GM20000 (cell line): ENCODE data around the gene PRRX2.
"Not testable (repeated sequence)": the region's sequence is repeated elsewhere in the genome, so short reads cannot be mapped to it uniquely, and the experiment has no call there.

Experiments used
- DNase-seq: peaks from one replicate; pipeline ENCODE4 v3.0.0; 2012; ENCODE audit warnings: low spot score
- CTCF ChIP-seq: IDR thresholded peaks from 2 replicates; pipeline ENCODE4 v1.5.1; 2012; ENCODE audit warnings: mild to moderate bottlenecking, control low read depth; ENCODE audit errors: extremely low read depth, missing control alignments

PRRX2 gene

GRCh38 chr9:129656795-129657390 is 8.6 kb upstream of the PRRX2 start:
- DNase-seq, result no peak
- no peak for TF ChIP-seq CTCF

GRCh38 chr9:129661029-129661428 is 4.4 kb upstream of the PRRX2 start:
- TF ChIP-seq CTCF, result no peak
- DNase-seq, result no peak

GRCh38 chr9:129662239-129662638 is 3.2 kb upstream of the PRRX2 start:
- DNase-seq, result not testable (repeated sequence)

- no peak for TF ChIP-seq CTCF
- DNase-seq, result peak; percentile 60
Measured at GRCh38 chr9:129664746-129665388, 580 bp upstream of the PRRX2 start.

- TF ChIP-seq CTCF, result no peak
- peak; percentile 49 for DNase-seq
Measured at GRCh38 chr9:129665814-129666520, 520 bp downstream of the PRRX2 start.

- DNase-seq, result no peak
Measured at GRCh38 chr9:129666575-129666974, 1.1 kb downstream of the PRRX2 start.

GRCh38 chr9:129667378-129667777 is 1.9 kb downstream of the PRRX2 start:
- no peak for DNase-seq
- TF ChIP-seq CTCF, result no peak

More at GRCh38 chr9:129666575-129666974, 1.1 kb downstream of the PRRX2 start:
- no peak for TF ChIP-seq CTCF

GRCh38 chr9:129667850-129668249 is 2.4 kb downstream of the PRRX2 start:
- no peak for DNase-seq
- TF ChIP-seq CTCF, result no peak
